SK-N-SH (cell line): Measurements from ENCODE around the gene DGLUCY. TPM values are rescaled to one million over a fixed set of nuclear protein-coding genes. Genes with fewer than 3 reads are reported as not detected.

Source experiments
- CTCF ChIA-PET: fragments of 300-600, 350-600 bp; formaldehyde crosslinking; extraction: SDS; loops from one replicate; lab custom pipeline; 2021; lab: Yijun Ruan, JAX
- POLR2A ChIA-PET: fragments of 350-600 bp; sonication (Branson Sonifier 250); formaldehyde crosslinking; extraction: SDS; loops from one replicate; lab custom pipeline; 2020; ENCODE audit warnings: antibody characterized with exemption, inconsistent platforms; lab: Yijun Ruan, JAX
- DNase-seq: peaks from one replicate; pipeline ENCODE4 v3.0.0; 2012
- H2AFZ ChIP-seq: fragments of 200-600 bp; sonication (generic); 2 replicates; pipeline ENCODE4 v1.8.1; 2016; ENCODE audit warnings: antibody characterized with exemption, mild to moderate bottlenecking, low read depth
- H3F3A ChIP-seq: fragments of 200-600 bp; sonication (generic); replicated peaks from 2 replicates; pipeline ENCODE3; 2016; ENCODE audit warnings: antibody characterized with exemption, mild to moderate bottlenecking; ENCODE audit not compliant: insufficient read depth
- H3K27ac ChIP-seq, 2 experiments: fragments of 200-500 bp in 1 of 2; fragments of 200-600 bp in 1 of 2; sonication (Bioruptor generic) in 1 of 2; sonication (generic), shearing (Covaris generic) in 1 of 2; 2 replicates each; pipeline versions ENCODE4 v1.5.1 to v1.6.1; 2014 to 2016; ENCODE audit warnings: low read depth in 2 of 2, inconsistent platforms in 1 of 2, low read length in 1 of 2, mild to moderate bottlenecking in 1 of 2, mixed read lengths in 1 of 2
- H3K27me3 ChIP-seq: fragments of 200-600 bp; sonication (generic), shearing (Covaris generic); 2 replicates; pipeline ENCODE4 v1.6.1; 2016; ENCODE audit warnings: mixed run types; ENCODE audit not compliant: insufficient read depth
- H3K36me3 ChIP-seq, 2 experiments: fragments of 200-500 bp in 1 of 2; fragments of 200-600 bp in 1 of 2; sonication (Bioruptor generic) in 1 of 2; sonication (generic) in 1 of 2; replicated peaks in 1 of 2; 2 replicates each; pipeline versions ENCODE3 to v1.5.1; 2014 to 2016; ENCODE audit warnings: low read length in 1 of 2, mild to moderate bottlenecking in 1 of 2; ENCODE audit not compliant: insufficient read depth in 2 of 2, control insufficient read depth in 1 of 2
- H3K4me1 ChIP-seq, 2 experiments: fragments of 200-500 bp in 1 of 2; fragments of 200-600 bp in 1 of 2; sonication (Bioruptor generic) in 1 of 2; sonication (generic), shearing (Covaris generic) in 1 of 2; 2 replicates each; pipeline versions ENCODE4 v1.5.1 to v1.6.1; 2014 to 2016; ENCODE audit warnings: low read depth in 1 of 2, low read length in 1 of 2, mixed run types in 1 of 2; ENCODE audit not compliant: insufficient read depth in 2 of 2, control insufficient read depth in 1 of 2
- H3K4me2 ChIP-seq: fragments of 200-600 bp; sonication (generic), shearing (Covaris generic); 2 replicates; pipeline ENCODE4 v1.6.1; 2017; ENCODE audit warnings: mixed run types
- H3K4me3 ChIP-seq, 2 experiments: fragments of 200-500 bp in 1 of 2; fragments of 200-600 bp in 1 of 2; sonication (Bioruptor generic) in 1 of 2; sonication (generic), shearing (Covaris generic) in 1 of 2; 2 replicates each; pipeline versions ENCODE4 v1.5.1 to v1.8.1; 2014 to 2016; ENCODE audit warnings: low read depth in 2 of 2, inconsistent platforms in 1 of 2, low read length in 1 of 2, mild to moderate bottlenecking in 1 of 2, mixed read lengths in 1 of 2, moderate library complexity in 1 of 2
- H3K79me2 ChIP-seq: fragments of 200-600 bp; sonication (generic); 2 replicates; pipeline ENCODE4 v1.8.1; 2017; ENCODE audit warnings: mild to moderate bottlenecking; ENCODE audit not compliant: insufficient read depth
- H3K9ac ChIP-seq: fragments of 200-600 bp; sonication (generic); 2 replicates; pipeline ENCODE4 v1.6.1; 2017; ENCODE audit warnings: mixed run types
- H3K9me2 ChIP-seq: fragments of 200-600 bp; sonication (generic); 2 replicates; pipeline ENCODE4 v1.6.1; 2017; ENCODE audit warnings: mixed run types
- H3K9me3 ChIP-seq: fragments of 200-600 bp; sonication (generic); 2 replicates; pipeline ENCODE4 v1.6.1; 2017; ENCODE audit warnings: mixed run types, mild to moderate bottlenecking, moderate library complexity
- H4K20me1 ChIP-seq: fragments of 200-600 bp; sonication (generic); 2 replicates; pipeline ENCODE4 v1.6.1; 2017; ENCODE audit warnings: mild to moderate bottlenecking, mixed run types; ENCODE audit not compliant: insufficient read depth
- ELF1 ChIP-seq: IDR thresholded peaks from 2 replicates; pipeline ENCODE4 v1.4.0; 2012
- EZH2phosphoT487 ChIP-seq: fragments of 200-600 bp; sonication (generic); IDR thresholded peaks from 2 replicates; pipeline ENCODE4 v1.6.1; 2017; ENCODE audit warnings: low read depth, mixed run types, mild to moderate bottlenecking, antibody characterized with exemption, moderate library complexity, borderline replicate concordance
- FOSL2 ChIP-seq: IDR thresholded peaks from 2 replicates; pipeline ENCODE4 v1.4.0; 2012; ENCODE audit warnings: low read depth, mild to moderate bottlenecking, moderate library complexity, borderline replicate concordance
- FOXJ3 ChIP-seq: sonication (generic); formaldehyde crosslinking; IDR thresholded peaks from 2 replicates; pipeline ENCODE4 v1.5.1; 2020; ENCODE audit warnings: mild to moderate bottlenecking, missing genetic modification reagents
- GATA2 ChIP-seq: sonication (generic); formaldehyde crosslinking; IDR thresholded peaks from 2 replicates; pipeline ENCODE4 v1.5.0; 2020; ENCODE audit warnings: mild to moderate bottlenecking, missing genetic modification reagents
- MEF2A ChIP-seq: IDR thresholded peaks from 2 replicates; pipeline ENCODE4 v1.4.0; 2012; ENCODE audit warnings: low read depth, borderline replicate concordance
- MXI1 ChIP-seq: IDR thresholded peaks from 2 replicates; pipeline ENCODE4 v1.6.1; 2012; ENCODE audit warnings: mild to moderate bottlenecking, low read depth, low read length, improper control_type of control experiment
- NRF1 ChIP-seq: IDR thresholded peaks from 2 replicates; pipeline ENCODE4 v1.6.1; 2012; ENCODE audit warnings: low read depth, mild to moderate bottlenecking, low read length
- POLR2AphosphoS5 ChIP-seq: IDR thresholded peaks from 2 replicates; pipeline ENCODE4 v1.6.1; 2012; ENCODE audit warnings: low read depth, low read length
- RCOR1 ChIP-seq: fragments of 150-350 bp; IDR thresholded peaks from 2 replicates; pipeline ENCODE4 v1.6.1; 2017; ENCODE audit warnings: antibody characterized with exemption, low read length
- RFX5 ChIP-seq: IDR thresholded peaks from 2 replicates; pipeline ENCODE4 v1.6.1; 2012; ENCODE audit warnings: mild to moderate bottlenecking, improper control_type of control experiment, low read length
- TAF1 ChIP-seq: IDR thresholded peaks from 2 replicates; pipeline ENCODE4 v1.6.1; 2012; ENCODE audit warnings: low read depth, mild to moderate bottlenecking, low read length, moderate library complexity, borderline replicate concordance
- TCF12 ChIP-seq: IDR thresholded peaks from 2 replicates; pipeline ENCODE4 v1.4.0; 2012
- TEAD4 ChIP-seq: IDR thresholded peaks from 2 replicates; pipeline ENCODE4 v1.4.0; 2012; ENCODE audit warnings: mild to moderate bottlenecking, borderline replicate concordance; ENCODE audit not compliant: insufficient read depth
- YY1 ChIP-seq: IDR thresholded peaks from 2 replicates; pipeline ENCODE4 v1.4.0; 2012; ENCODE audit warnings: low read depth, mild to moderate bottlenecking
- WGBS: methylation state at CpG from one replicate; pipeline ENCODE4 v1.1.6; 2017; ENCODE audit warnings: low lambda C conversion rate; 5-methylcytosine and 5-hydroxymethylcytosine counted together
- polyA plus RNA-seq, 3 experiments: library from polyadenylated mRNA; depleted of rRNA; stranded (reverse); fragments of >200 nt; gene quantifications; 2 replicates each; pipeline ENCODE4 v1.2.3, GENCODE V29; 2012
- TF ChIP-seq, protein P1 (sequence below): IDR thresholded peaks from 2 replicates; pipeline ENCODE4; 2012
- TF ChIP-seq, protein P2 (sequence below): fragments of 150-350 bp; IDR thresholded peaks from 2 replicates; pipeline ENCODE4 v1.6.1; 2017; ENCODE audit warnings: antibody characterized with exemption, low read length, low read depth, borderline replicate concordance
- TF ChIP-seq, protein P3 (sequence below): IDR thresholded peaks from 2 replicates; pipeline ENCODE4 v1.4.0; 2012; ENCODE audit warnings: low read depth, borderline replicate concordance
- TF ChIP-seq, protein P4 (sequence below): IDR thresholded peaks from 2 replicates; pipeline ENCODE4 v1.6.1; 2012; ENCODE audit warnings: mild to moderate bottlenecking, low read depth, low read length, moderate library complexity

The DGLUCY gene
- polyA plus RNA-seq, 1 of the 3 experiments (the other 2 are of a cell fraction), result 17.2 TPM

DNA sequence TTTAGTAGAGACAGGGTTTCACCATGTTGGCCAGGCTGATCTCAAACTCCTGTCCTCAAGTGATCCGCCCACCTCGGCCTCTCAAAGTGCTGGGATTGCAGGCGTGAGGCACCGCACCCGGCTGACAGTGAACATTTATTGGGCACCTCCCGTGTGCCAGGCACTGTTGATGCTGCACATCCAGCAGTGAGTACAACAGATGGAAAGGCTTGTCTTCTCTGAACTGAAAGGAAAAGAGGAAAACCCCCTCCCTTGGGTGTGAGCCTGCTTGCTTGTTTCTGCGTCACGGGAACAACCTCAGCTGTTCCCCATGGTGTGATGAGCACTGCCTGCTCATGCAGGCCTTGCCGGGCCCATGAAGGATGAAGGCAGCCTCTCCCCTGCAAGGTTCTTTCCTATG lies 39.5 kb downstream of the DGLUCY start:
- POLR2A ChIA-PET, result no interaction called here
- Histone ChIP-seq H4K20me1 (no peaks in the 10 kb centered on the region), H3K79me2 (no peaks in the 10 kb centered on the region), H3K4me2 (no peak overlapping the region), H2AFZ (no peak overlapping the region), H3K4me3 (no peak overlapping the region), H3K27me3 (no peaks in the 10 kb centered on the region), H3K9ac (no peak overlapping the region), H3K9me3 (no peaks in the 10 kb centered on the region), H3K4me1 (peaks cover 11 to 20% of the 10 kb centered on the region in 2 experiments; a peak in 2 of 4 replicates), H3K36me3 (no peaks in the 10 kb centered on the region), H3F3A (no peaks in the 10 kb centered on the region), H3K9me2 (no peaks in the 10 kb centered on the region), H3K27ac (no peak overlapping the region)
- WGBS, result 98% methylated on average over 7 of the region's 9 CpGs
- TF ChIP-seq FOSL2 (no peak), ELF1 (no peak)
- TF ChIP-seq, protein P1, sequence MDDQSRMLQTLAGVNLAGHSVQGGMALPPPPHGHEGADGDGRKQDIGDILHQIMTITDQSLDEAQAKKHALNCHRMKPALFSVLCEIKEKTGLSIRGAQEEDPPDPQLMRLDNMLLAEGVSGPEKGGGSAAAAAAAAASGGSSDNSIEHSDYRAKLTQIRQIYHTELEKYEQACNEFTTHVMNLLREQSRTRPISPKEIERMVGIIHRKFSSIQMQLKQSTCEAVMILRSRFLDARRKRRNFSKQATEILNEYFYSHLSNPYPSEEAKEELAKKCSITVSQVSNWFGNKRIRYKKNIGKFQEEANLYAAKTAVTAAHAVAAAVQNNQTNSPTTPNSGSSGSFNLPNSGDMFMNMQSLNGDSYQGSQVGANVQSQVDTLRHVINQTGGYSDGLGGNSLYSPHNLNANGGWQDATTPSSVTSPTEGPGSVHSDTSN, result no peak
- no peak for DNase-seq
- CTCF ChIA-PET, result interaction anchor here (0.8 to 3.5 kb wide), 2 partner anchors 18 to 250 kb away, joined by 4 to 26 read pairs; no protein-coding TSS in a partner anchor

DNA sequence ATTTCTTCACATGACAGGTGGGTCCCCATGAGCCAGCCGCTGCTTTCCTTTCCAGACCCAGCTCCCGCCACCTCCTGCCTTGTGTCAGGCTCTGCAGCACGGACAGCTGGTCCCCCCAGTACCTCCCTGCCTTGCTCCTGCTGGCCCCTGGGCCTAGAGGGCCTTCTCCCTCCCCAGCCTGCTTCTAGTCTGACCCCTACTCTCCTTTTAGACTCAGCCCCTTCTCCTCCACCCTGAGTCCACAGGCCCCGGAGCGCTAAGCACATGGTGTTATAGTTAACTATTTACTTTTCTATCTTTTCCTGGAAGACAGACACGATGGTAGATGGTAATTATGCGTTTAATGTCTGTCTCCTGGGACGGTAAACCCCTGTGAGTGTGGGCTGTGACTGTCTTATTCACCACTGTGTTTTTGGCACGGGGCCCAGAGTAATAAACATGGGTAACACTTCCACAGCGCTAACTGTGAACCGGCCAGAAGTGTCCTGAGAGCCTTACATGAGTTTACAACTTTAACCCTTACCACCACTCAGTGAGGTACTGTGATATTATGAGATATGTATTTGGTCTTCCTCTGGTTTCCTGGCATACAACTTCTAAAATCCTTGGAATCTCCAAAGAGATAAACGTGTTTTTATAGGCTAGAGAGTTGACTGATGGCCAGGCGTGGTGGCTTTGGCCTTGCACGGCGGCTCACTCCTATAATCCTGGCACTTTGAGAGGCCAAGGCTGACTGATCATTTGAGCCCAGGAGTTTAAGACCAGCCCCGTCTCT lies 41.2 kb downstream of the DGLUCY start:
- Histone ChIP-seq H3K9me3 (no peaks in the 10 kb centered on the region), H3K27ac (peak overlapping the region in 1 of 2 experiments; percentile 73; a peak in 2 of 4 replicates), H3K79me2 (no peaks in the 10 kb centered on the region), H4K20me1 (no peaks in the 10 kb centered on the region), H3K4me2 (no peak overlapping the region), H3F3A (no peaks in the 10 kb centered on the region), H2AFZ (no peak overlapping the region), H3K9me2 (no peaks in the 10 kb centered on the region), H3K36me3 (peaks cover 0 to 4% of the 10 kb centered on the region in 2 experiments), H3K4me3 (no peak overlapping the region), H3K9ac (no peak overlapping the region), H3K27me3 (no peaks in the 10 kb centered on the region), H3K4me1 (peaks cover 11 to 12% of the 10 kb centered on the region in 2 experiments; a peak in 2 of 4 replicates)
- 66% methylated on average over 16 of the region's 16 CpGs for WGBS
- DNase-seq, result peak; percentile 40
- ChIA-PET POLR2A (interaction anchor here (0.7 kb wide), 1 partner anchor 643 kb away, joined by 3 read pairs; no protein-coding TSS in a partner anchor), CTCF (interaction anchor here (0.7 to 3.5 kb wide), 5 partner anchors 11 to 252 kb away, joined by 3 to 26 read pairs (median 4); no protein-coding TSS in a partner anchor)
- TF ChIP-seq, protein P2, sequence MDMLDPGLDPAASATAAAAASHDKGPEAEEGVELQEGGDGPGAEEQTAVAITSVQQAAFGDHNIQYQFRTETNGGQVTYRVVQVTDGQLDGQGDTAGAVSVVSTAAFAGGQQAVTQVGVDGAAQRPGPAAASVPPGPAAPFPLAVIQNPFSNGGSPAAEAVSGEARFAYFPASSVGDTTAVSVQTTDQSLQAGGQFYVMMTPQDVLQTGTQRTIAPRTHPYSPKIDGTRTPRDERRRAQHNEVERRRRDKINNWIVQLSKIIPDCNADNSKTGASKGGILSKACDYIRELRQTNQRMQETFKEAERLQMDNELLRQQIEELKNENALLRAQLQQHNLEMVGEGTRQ, result no peak
- TF ChIP-seq POLR2AphosphoS5 (no peak), TAF1 (no peak), RFX5 (no peak), EZH2phosphoT487 (no peak), GATA2 (no peak), TEAD4 (no peak), ELF1 (no peak), MEF2A (no peak), RCOR1 (no peak), FOXJ3 (CRISPR knock-in tag) (no peak), TCF12 (no peak), NRF1 (no peak), YY1 (no peak), MXI1 (no peak)
- TF ChIP-seq, protein P3, sequence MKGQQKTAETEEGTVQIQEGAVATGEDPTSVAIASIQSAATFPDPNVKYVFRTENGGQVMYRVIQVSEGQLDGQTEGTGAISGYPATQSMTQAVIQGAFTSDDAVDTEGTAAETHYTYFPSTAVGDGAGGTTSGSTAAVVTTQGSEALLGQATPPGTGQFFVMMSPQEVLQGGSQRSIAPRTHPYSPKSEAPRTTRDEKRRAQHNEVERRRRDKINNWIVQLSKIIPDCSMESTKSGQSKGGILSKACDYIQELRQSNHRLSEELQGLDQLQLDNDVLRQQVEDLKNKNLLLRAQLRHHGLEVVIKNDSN, result no peak
- TF ChIP-seq, protein P1, result no peak
- TF ChIP-seq, protein P4, sequence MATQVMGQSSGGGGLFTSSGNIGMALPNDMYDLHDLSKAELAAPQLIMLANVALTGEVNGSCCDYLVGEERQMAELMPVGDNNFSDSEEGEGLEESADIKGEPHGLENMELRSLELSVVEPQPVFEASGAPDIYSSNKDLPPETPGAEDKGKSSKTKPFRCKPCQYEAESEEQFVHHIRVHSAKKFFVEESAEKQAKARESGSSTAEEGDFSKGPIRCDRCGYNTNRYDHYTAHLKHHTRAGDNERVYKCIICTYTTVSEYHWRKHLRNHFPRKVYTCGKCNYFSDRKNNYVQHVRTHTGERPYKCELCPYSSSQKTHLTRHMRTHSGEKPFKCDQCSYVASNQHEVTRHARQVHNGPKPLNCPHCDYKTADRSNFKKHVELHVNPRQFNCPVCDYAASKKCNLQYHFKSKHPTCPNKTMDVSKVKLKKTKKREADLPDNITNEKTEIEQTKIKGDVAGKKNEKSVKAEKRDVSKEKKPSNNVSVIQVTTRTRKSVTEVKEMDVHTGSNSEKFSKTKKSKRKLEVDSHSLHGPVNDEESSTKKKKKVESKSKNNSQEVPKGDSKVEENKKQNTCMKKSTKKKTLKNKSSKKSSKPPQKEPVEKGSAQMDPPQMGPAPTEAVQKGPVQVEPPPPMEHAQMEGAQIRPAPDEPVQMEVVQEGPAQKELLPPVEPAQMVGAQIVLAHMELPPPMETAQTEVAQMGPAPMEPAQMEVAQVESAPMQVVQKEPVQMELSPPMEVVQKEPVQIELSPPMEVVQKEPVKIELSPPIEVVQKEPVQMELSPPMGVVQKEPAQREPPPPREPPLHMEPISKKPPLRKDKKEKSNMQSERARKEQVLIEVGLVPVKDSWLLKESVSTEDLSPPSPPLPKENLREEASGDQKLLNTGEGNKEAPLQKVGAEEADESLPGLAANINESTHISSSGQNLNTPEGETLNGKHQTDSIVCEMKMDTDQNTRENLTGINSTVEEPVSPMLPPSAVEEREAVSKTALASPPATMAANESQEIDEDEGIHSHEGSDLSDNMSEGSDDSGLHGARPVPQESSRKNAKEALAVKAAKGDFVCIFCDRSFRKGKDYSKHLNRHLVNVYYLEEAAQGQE, result no peak
